Mammary epithelial cell (primary cell): ENCODE data around the gene BCO2.

Experiments used
- EZH2 ChIP-seq: IDR thresholded peaks from 2 replicates; pipeline ENCODE4 v1.6.1; 2012; ENCODE audit warnings: low read length, inconsistent platforms, borderline replicate concordance
- TF ChIP-seq, protein P1 (sequence below), 2 donors: IDR thresholded peaks in 1 of 2; conservative IDR thresholded peaks in 1 of 2; 2 replicates each; pipeline ENCODE4 v1.5.1; 2011 to 2012; ENCODE audit warnings: inconsistent platforms in 2 of 2, low read length in 2 of 2, mild to moderate bottlenecking in 2 of 2, control low read depth in 1 of 2, low read depth in 1 of 2; ENCODE audit not compliant: insufficient read depth in 1 of 2; ENCODE audit errors: extremely low read depth in 1 of 2

DNA sequence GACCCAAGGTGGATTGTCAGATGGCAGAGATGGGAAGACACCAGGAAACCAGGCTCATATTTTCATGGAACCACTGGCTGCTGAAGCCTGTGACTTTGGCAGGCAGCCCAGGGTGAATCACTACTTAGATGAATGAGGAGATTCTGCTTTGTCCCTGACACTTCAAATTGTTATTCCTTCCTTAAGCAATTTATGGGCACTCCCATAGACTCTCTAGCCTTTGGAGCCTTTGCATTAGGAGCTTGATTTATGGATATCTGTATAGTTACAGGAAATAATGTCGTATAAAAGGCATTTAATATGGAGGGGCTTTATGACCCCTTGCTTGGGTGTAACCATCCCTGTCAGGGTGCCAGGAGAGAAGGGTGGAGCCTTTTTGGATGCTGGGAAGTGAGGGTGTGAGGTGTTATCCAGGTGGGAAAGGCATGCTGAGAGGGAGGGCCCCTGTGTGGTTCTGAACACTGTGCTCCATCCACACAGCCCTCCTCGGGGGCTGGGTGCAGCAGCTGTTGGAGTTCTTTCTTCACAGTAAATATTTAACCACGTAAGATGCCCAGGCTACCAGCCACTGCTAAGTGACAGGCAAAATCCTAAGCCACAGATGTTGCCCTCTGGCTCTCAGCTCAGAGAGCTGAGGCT, 46.7 kb upstream of the BCO2 start:
- TF ChIP-seq, protein P1, sequence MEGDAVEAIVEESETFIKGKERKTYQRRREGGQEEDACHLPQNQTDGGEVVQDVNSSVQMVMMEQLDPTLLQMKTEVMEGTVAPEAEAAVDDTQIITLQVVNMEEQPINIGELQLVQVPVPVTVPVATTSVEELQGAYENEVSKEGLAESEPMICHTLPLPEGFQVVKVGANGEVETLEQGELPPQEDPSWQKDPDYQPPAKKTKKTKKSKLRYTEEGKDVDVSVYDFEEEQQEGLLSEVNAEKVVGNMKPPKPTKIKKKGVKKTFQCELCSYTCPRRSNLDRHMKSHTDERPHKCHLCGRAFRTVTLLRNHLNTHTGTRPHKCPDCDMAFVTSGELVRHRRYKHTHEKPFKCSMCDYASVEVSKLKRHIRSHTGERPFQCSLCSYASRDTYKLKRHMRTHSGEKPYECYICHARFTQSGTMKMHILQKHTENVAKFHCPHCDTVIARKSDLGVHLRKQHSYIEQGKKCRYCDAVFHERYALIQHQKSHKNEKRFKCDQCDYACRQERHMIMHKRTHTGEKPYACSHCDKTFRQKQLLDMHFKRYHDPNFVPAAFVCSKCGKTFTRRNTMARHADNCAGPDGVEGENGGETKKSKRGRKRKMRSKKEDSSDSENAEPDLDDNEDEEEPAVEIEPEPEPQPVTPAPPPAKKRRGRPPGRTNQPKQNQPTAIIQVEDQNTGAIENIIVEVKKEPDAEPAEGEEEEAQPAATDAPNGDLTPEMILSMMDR (conservative IDR thresholded peaks at IDR 0.05 in 1 of 2, IDR thresholded peaks at IDR 0.05 in 1 of 2; ENCODE audit: extremely low read depth in 1 of 2, insufficient read depth in 1 of 2, low read depth in 1 of 2, low read length in 2 of 2) = no peak
- no peak for TF ChIP-seq EZH2
